Sigmoid colon (tissue), 7 donors: ENCODE data around the gene PACC1. TPM values are rescaled to one million over a fixed set of nuclear protein-coding genes. Genes with fewer than 3 reads are reported as not detected.
"Not testable (repeated sequence)": the region's sequence is repeated elsewhere in the genome, so short reads cannot be mapped to it uniquely, and the experiment has no call there.

Source experiments
- DNase-seq: peaks from one replicate; pipeline ENCODE4 v3.0.0-alpha.2; 2019
- H3K27ac ChIP-seq, 4 donors: fragments of 200-600 bp; sonication (generic); one replicate each; pipeline ENCODE4 v1.5.1; 2016 to 2019; ENCODE audit warnings: mild to moderate bottlenecking in 1 of 4
- H3K27me3 ChIP-seq, 3 donors: fragments of 200-600 bp; sonication (generic); one replicate each; pipeline ENCODE4 v1.5.1; 2019; ENCODE audit warnings: mild to moderate bottlenecking in 1 of 3
- H3K36me3 ChIP-seq, 4 donors: fragments of 200-600 bp; sonication (generic); one replicate each; pipeline ENCODE4 v1.5.1; 2016 to 2019
- H3K4me1 ChIP-seq, 4 donors: fragments of 200-600 bp; sonication (generic); one replicate each; pipeline ENCODE4 v1.5.1; 2017 to 2019
- H3K4me3 ChIP-seq, 4 donors: fragments of 200-600 bp; sonication (generic); one replicate each; pipeline ENCODE4 v1.5.1; 2017 to 2019; ENCODE audit warnings: mild to moderate bottlenecking in 2 of 4, moderate library complexity in 1 of 4
- H3K9me3 ChIP-seq, 4 donors: fragments of 200-600 bp in 3 of 4; sonication (generic) in 3 of 4; one replicate each; pipeline versions ENCODE4 v1.5.1 to v1.6.1; 2013 to 2019
- CTCF ChIP-seq, 4 experiments: fragments of 450-650 bp in 3 of 4; fragments of 200-600 bp in 1 of 4; IDR thresholded peaks; one replicate each; pipeline ENCODE4 v1.5.1; 2016 to 2019; ENCODE audit warnings: antibody characterized with exemption in 4 of 4, mild to moderate bottlenecking in 3 of 4, moderate library complexity in 2 of 4
- EP300 ChIP-seq, 4 donors: sonication (generic); formaldehyde crosslinking; IDR thresholded peaks; one replicate each; pipeline ENCODE4 v1.6.1; 2017; ENCODE audit warnings: antibody characterized with exemption in 4 of 4
- POLR2A ChIP-seq, 2 donors: fragments of 450-650 bp; IDR thresholded peaks; one replicate each; pipeline ENCODE4 v1.6.1; 2016; ENCODE audit warnings: antibody characterized with exemption in 2 of 2, mild to moderate bottlenecking in 2 of 2, moderate library complexity in 2 of 2
- POLR2AphosphoS5 ChIP-seq, 4 donors: sonication (generic); formaldehyde crosslinking; IDR thresholded peaks; one replicate each; pipeline ENCODE4 v1.6.1; 2017; ENCODE audit warnings: antibody characterized with exemption in 4 of 4
- WGBS, 2 donors: extraction: QIAGEN DNeasy Blood & Tissue Kit; methylation state at CpG; one replicate each; pipeline ENCODE4 v1.1.7; 2013; 5-methylcytosine and 5-hydroxymethylcytosine counted together
- intact Hi-C: fragments of 100-400 bp; cut with DNase I; formaldehyde crosslinking; loops from one replicate; pipeline ENCODE4 v1.15.1; 2023
- polyA plus RNA-seq, 3 donors: library from polyadenylated mRNA; stranded (reverse); fragments of 200-250 nt; gene quantifications; one replicate each; pipeline ENCODE4 v1.2.3, GENCODE V29; 2013
- total RNA-seq, 4 donors: library from RNA; depleted of rRNA; stranded (reverse); fragments of >200 nt; gene quantifications; one replicate each; pipeline ENCODE4 v1.1.0, GENCODE V29; 2016
- donor health status: healthy with polysubstance abuse.
- donor health status: Bipolar disorder and iron deficiency.
- donor health status: healthy.

The PACC1 gene
- total and polyA plus RNA-seq, 7 donors, result 0.60 to 6.9 (median 2.9) TPM

GRCh38 chr1:212401838-212402582 lies 12.7 kb downstream of the PACC1 start:
- intact Hi-C loops, result no loop called here
- 85 to 86% methylated on average over 7 of the region's 7 CpGs for WGBS, 2 donors
- H3K9me3 ChIP-seq, result peaks cover 0 to 2% (median 1%) of the 10 kb centered on the region in 4 donors

GRCh38 chr1:212401042-212401441 lies 13.6 kb downstream of the PACC1 start:
- DNase-seq, result no peak
- Histone ChIP-seq H3K4me1 (no peaks in the 10 kb centered on the region), H3K4me3 (no peak overlapping the region), H3K27me3 (no peaks in the 10 kb centered on the region), H3K36me3 (no peaks in the 10 kb centered on the region), H3K27ac (no peak overlapping the region), H3K9me3 (peaks cover 0 to 6% (median 2%) of the 10 kb centered on the region in 4 donors)
- 96 to 99% methylated on average over 4 of the region's 4 CpGs for WGBS, 2 donors
- TF ChIP-seq EP300 (IDR thresholded peaks at IDR 0.05) (no peak), POLR2AphosphoS5 (IDR thresholded peaks at IDR 0.05) (no peak), CTCF (IDR thresholded peaks at IDR 0.05) (no peak), POLR2A (IDR thresholded peaks at IDR 0.05) (no peak)
- intact Hi-C loops, result no loop called here

More at GRCh38 chr1:212401838-212402582, 12.7 kb downstream of the PACC1 start:
- no peaks in the 10 kb centered on the region for H3K27me3 ChIP-seq
- no peak for DNase-seq
- H3K36me3 ChIP-seq, result no peaks in the 10 kb centered on the region
- H3K27ac ChIP-seq, result no peak overlapping the region
- H3K4me3 ChIP-seq, result no peak overlapping the region
- no peaks in the 10 kb centered on the region for H3K4me1 ChIP-seq
- TF ChIP-seq POLR2AphosphoS5 (IDR thresholded peaks at IDR 0.05), result no peak
- no peak for TF ChIP-seq EP300 (IDR thresholded peaks at IDR 0.05)
- TF ChIP-seq POLR2A (IDR thresholded peaks at IDR 0.05), result no peak
- no peak for TF ChIP-seq CTCF (IDR thresholded peaks at IDR 0.05)

- Histone ChIP-seq H3K36me3 (no peaks in the 10 kb centered on the region), H3K27ac (no peak overlapping the region), H3K9me3 (peaks cover 0 to 8% (median 2%) of the 10 kb centered on the region in 4 donors), H3K4me3 (no peak overlapping the region), H3K4me1 (no peaks in the 10 kb centered on the region), H3K27me3 (no peaks in the 10 kb centered on the region)
- no peak for DNase-seq
- WGBS, 2 donors, result 95 to 96% methylated on average over 1 of the region's 1 CpG
- intact Hi-C loops, result no loop called here
- TF ChIP-seq POLR2AphosphoS5 (IDR thresholded peaks at IDR 0.05) (no peak), EP300 (IDR thresholded peaks at IDR 0.05) (no peak), POLR2A (IDR thresholded peaks at IDR 0.05) (no peak), CTCF (IDR thresholded peaks at IDR 0.05) (no peak)
Observed at GRCh38 chr1:212397171-212397570, 17.5 kb downstream of the PACC1 start.

GRCh38 chr1:212396638-212397037 lies 18.0 kb downstream of the PACC1 start:
- TF ChIP-seq POLR2AphosphoS5 (IDR thresholded peaks at IDR 0.05) (no peak), POLR2A (IDR thresholded peaks at IDR 0.05) (no peak), EP300 (IDR thresholded peaks at IDR 0.05) (no peak), CTCF (IDR thresholded peaks at IDR 0.05) (no peak)
- 99 to 100% methylated on average over 3 of the region's 3 CpGs for WGBS, 2 donors
- DNase-seq, result no peak

GRCh38 chr1:212395678-212396437 lies 18.8 kb downstream of the PACC1 start:
- H3K36me3 ChIP-seq, DNase-seq, H3K4me3 ChIP-seq, H3K9me3 ChIP-seq, H3K27me3 ChIP-seq, intact Hi-C loops, H3K4me1 ChIP-seq, H3K27ac ChIP-seq: not testable (repeated sequence)
- 89 to 91% methylated on average over 5 of the region's 6 CpGs for WGBS, 2 donors

More at GRCh38 chr1:212396638-212397037, 18.0 kb downstream of the PACC1 start:
- Histone ChIP-seq H3K36me3 (no peaks in the 10 kb centered on the region), H3K27ac (no peak overlapping the region), H3K4me3 (no peak overlapping the region), H3K4me1 (no peaks in the 10 kb centered on the region), H3K9me3 (peaks cover 0 to 8% (median 2%) of the 10 kb centered on the region in 4 donors), H3K27me3 (no peaks in the 10 kb centered on the region)
- intact Hi-C loops, result no loop called here
